ENCODE results near the gene QKI. TPM values are rescaled to one million over a fixed set of nuclear protein-coding genes. Genes with fewer than 3 reads are reported as not detected.
"Not testable (repeated sequence)": the region's sequence is repeated elsewhere in the genome, so short reads cannot be mapped to it uniquely, and the experiment has no call there.

QKI gene
- total RNA-seq, 1 donor from 2014 or later = 45.2 TPM

DNA sequence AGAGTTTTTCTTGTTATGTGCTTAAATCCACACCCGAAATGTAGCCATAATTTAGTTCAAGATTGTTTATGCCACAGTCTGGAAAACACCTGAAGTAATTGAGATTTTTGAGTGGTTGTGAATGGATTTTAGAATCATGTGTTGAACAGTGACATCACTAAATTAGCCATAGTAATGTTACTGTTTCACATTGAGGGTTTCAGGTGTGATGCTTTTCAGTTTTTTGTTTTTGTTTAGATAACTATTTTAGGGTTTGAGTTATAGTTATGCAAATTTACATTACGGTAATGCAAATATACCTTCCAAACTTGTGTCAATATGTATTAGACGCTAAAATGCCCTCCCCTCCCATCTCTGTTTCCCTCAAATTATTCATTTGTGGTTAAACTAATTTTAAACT is 22.9 kb downstream of the QKI start:
- no peak for ATAC-seq
- DNase-seq (ENCODE audit: low spot score) = no peak

DNA sequence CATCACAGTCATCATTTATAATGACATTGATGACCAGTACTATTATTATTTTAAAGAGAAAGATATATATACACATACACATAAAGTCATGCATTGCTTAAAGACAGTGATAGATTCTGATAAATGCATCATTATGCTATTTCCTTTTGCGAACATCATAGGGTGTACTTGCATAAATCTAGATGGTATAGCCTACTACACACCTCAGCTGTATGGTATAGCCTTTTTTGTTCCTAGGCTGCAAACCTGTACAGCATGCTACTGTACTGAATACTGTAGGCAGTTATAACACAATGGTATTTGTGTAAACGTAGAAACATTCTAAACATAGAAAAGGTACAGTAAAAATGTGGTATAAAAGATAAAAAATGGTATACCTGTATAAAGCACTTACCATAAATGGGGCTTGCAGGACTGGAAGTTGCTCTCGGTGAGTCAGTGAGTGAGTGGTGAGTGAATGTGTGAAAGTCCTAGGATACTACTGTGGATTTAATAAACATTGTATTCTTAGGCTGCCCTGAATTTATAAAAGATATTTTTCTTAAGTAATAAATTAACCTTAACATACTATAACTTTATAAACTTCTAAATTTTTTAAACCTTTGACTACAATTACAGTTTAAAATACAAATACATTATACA is 23.9 kb downstream of the QKI start:
- ATAC-seq = no peak
- DNase-seq (ENCODE audit: low spot score) = no peak

DNA sequence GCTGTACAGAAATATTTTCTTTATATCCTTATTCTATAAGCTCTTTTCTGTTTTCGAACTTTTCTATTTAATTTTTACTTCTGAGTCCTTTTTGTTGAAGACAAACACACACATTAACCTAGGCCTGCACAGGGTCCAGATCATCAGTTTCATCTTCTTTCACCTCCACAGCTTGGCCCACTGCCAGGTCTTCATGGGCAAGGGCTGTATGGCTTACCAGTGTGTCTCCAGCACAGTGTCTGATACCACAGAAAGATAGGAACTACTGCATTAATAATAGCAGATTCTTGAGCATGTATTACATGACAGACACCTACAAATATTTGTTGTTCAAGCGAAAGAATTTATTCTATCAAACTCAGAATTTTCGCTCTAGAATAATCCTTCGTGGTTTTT is 24.4 kb downstream of the QKI start:
- ATAC-seq (peak; percentile 49), DNase-seq (ENCODE audit: low spot score) (no peak)

GRCh38 chr6:163439390-163439789 is 24.9 kb downstream of the QKI start:
- DNase-seq (ENCODE audit: low spot score); ATAC-seq: not testable (repeated sequence)

- no peak for ATAC-seq
- no peak for DNase-seq (ENCODE audit: low spot score)
Measured at GRCh38 chr6:163439997-163440396, 25.5 kb downstream of the QKI start.

- ATAC-seq = no peak
- no peak for DNase-seq (ENCODE audit: low spot score)
Measured at GRCh38 chr6:163442336-163442735, 27.8 kb downstream of the QKI start.

DNA sequence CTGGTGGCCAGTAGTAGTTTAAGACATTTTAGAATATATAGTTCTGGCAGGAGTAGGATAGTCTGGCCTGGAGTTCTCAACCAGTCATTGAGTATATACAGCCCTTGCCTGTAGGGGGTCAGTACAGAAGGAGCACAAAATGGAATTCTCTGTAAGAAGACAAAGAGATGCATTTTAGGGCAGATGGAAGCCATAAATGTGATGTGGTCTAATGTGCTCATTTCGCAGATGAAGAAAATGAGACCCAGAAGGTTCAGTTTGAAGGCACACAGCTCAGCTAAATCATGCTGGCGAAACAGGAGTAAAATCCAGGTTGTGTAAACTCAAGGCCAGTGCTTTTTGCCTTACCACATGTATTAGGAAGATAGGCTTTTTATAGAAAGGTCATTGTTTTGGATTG is 29.6 kb downstream of the QKI start:
- ATAC-seq (peak; percentile 75), DNase-seq (ENCODE audit: low spot score) (no peak)

- DNase-seq (ENCODE audit: low spot score) = no peak
Measured at GRCh38 chr6:163446549-163446948, 32.0 kb downstream of the QKI start.

GRCh38 chr6:163449076-163449475 is 34.6 kb downstream of the QKI start:
- ATAC-seq = no peak
- DNase-seq (ENCODE audit: low spot score) = no peak

More at GRCh38 chr6:163446549-163446948, 32.0 kb downstream of the QKI start:
- ATAC-seq = peak; percentile 66

GRCh38 chr6:163454425-163454824 is 39.9 kb downstream of the QKI start:
- ATAC-seq (no peak), DNase-seq (ENCODE audit: low spot score) (no peak)

DNA sequence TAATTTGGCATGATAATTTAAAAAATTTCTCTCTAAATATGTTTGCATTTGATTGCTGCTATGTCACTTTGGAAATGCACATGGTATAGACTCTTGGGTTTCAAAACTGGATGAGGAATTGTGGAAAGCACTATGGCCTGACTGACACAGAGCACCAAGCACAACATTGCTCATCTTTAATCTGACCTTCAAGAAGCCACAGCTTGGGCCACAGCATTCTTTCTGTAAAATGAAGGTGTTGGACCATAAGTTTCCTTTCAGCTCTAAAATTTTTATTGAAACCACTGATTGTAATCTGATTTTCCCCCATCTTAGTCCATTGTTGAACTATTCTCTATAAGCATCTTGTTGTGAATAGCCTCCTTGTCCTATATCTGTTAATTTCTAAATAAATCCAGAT is 41.0 kb downstream of the QKI start:
- no peak for DNase-seq (ENCODE audit: low spot score)
- ATAC-seq = no peak

DNA sequence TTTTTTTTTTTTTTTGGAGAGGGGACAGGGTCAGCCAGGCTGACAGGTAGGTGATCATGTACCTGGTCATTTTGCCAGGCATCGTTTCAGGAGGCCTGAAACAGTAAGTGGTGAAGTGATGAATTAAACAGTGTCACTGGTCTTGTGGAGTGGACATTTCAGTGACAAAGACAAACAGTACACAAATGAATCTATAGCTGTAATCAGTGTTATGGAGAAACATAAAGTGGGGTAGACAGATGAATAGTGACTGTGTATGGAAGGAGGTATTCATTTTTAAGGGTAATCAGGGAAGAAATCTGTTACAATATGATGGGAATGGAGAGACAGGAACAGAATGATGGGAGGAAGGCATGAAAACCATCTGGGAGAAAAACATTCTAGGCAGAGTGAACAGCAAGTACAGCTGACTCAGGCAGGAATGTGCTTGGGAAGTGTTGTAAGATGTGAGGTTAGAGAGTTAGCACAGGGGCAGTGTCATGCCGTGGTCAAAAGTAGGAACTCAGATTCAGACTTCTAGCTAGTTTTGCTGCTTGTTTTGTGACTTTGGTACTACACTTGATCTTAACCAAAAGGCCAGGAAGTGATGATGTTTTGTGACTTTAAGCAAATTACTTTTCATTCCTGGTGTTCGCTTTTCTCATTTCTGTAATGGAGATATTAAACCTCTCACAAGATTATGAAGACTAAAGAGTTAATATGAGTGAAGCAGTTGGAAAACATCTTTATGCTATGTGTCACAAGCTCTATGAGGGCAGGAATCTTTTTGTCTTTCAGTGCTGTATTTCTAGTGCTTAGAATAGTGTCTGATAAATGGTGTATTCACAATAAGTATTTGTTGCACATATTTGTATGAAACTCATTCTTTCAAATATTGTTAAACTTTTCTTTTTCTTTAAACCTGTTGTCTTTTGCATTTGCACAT is 43.4 kb downstream of the QKI start:
- DNase-seq (ENCODE audit: low spot score) (no peak), ATAC-seq (peak; percentile 55)

GRCh38 chr6:163459007-163459406 is 44.5 kb downstream of the QKI start:
- DNase-seq (ENCODE audit: low spot score) (no peak), ATAC-seq (no peak)

DNA sequence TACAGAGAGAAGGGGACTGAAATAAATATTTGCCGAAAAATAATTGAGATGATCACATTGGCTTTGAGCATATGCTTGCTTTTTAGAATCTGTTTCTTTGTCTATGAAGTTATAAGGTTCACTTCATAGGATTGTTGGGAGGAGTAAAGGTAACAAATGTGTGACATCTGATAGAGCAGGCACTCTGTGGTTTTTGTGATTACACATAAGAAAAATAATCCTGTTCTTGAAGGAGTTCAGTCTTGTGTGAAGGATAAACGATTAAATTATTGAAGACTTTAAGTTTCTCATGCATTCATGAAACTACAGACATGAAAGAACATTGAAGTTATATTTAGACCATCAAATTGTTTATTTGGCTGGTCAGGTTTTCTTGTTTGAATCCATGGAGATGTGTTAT is 45.0 kb downstream of the QKI start:
- ATAC-seq (no peak), DNase-seq (ENCODE audit: low spot score) (no peak)

- peak; percentile 71 for ATAC-seq
- DNase-seq (ENCODE audit: low spot score) = no peak
Measured at GRCh38 chr6:163460307-163460782, 45.8 kb downstream of the QKI start.

- DNase-seq (ENCODE audit: low spot score) = no peak
- ATAC-seq = peak; percentile 30
Measured at GRCh38 chr6:163461696-163462095, 47.2 kb downstream of the QKI start.

DNA sequence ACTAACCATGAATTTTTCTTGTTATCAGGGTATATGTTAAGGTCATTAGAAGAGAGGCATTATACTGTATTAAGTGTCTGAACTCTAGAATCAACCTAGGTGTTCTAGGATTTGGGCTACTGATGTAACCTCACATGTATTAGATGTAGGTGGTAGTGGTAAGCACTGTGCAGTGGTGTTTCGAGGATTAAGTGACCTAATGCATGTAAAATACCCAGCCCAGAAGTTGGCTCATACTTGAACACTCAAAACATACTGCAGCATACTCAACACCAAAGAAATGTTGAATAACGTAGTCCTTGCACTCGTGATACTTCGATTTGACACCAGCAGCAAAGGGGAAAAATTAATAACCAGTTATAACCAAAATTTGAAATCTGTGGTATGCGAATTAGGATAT is 48.7 kb downstream of the QKI start:
- DNase-seq (ENCODE audit: low spot score) (no peak), ATAC-seq (no peak)

GRCh38 chr6:163463795-163464194 is 49.3 kb downstream of the QKI start:
- ATAC-seq = peak; percentile 15

GRCh38 chr6:163466839-163467390 is 52.4 kb downstream of the QKI start:
- ATAC-seq = no peak
- DNase-seq (ENCODE audit: low spot score) = no peak

More at GRCh38 chr6:163463795-163464194, 49.3 kb downstream of the QKI start:
- no peak for DNase-seq (ENCODE audit: low spot score)

DNA sequence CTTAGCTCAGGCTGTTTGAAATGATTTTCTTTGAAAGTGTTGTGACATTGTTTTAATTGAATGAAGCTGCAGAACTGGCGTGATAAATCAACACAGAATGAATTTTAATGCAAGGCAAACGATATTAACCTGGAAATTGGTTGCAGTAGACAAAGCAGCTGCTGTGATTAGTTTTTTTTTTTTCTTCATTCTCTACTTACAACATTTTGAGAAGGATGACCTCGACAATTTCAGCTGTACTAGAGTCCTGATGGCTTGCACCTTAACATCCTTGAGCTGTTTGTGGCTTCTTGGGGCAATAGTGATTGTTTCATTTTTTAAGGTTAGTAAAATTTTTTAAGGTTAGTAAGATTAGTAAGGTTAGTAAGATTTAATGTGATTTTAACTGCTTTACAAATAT is 54.2 kb downstream of the QKI start:
- ATAC-seq = no peak

DNA sequence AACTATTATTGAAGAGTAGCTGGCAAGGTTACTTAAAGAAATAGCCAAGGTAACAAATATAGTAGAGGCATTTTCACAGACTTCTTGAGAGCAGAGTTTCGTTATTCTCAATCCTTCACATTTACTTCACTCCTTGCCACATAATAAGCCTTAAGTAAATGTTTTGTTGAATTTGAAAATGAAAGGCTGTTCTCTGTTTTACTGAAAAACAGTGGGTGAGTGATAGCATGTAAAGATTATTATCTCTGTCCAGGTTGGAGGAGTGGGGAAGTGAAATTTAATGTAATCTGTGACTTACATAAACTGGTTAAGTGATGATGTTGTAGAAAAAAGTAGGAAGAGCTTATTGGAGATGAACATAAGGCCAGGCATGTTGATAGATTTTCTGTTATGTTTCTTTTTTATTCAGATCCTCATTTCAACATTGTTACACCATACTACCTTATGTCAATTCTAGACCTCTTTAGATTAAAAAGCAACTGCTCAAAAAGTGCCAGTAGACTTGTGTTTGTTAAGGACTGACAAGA is 55.0 kb downstream of the QKI start:
- no peak for ATAC-seq

More for the DNA sequence above, 54.2 kb downstream of the QKI start:
- DNase-seq (ENCODE audit: low spot score) = no peak

More for the DNA sequence above, 55.0 kb downstream of the QKI start:
- DNase-seq (ENCODE audit: low spot score) = no peak
